COLO668 (cell line): ENCODE results near the gene PTPRU.

ENCODE experiments used
- DNase-seq: peaks from one replicate; lab custom pipeline; 2025; ENCODE audit not compliant: unreplicated experiment; lab: John Stamatoyannopoulos, UW

Gene PTPRU

DNA sequence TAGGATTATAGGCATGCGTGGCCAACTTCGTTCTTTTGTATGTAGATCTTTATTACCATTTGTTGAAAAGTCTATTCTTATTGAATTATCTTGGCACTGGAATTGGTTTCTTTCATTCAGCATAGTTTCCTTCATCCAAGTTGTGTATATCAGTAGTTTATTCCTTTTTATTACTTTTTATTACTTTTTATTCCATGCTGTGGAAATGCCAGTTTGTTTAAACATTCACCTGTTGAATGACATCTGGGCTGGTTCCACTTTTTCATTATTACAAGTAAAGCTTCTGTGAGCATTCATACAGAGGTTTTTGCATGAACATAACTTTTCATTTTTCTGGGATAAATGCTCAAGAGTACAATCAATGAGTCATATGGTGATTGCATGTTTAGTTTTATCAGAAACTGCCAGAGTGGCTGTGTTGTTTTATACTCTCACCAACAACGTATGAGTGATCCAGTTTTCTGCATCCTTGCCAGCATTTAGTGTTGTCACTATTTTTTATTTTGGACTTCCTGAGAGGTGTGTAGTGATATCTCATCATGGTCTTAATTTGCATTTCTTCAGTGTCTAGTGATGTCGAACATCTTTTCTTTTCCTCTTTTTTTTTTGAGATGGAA lies 28.6 kb downstream of the PTPRU start:
- no peak for DNase-seq

- no peak for DNase-seq
Measured at GRCh38 chr1:29266912-29267311, 30.6 kb downstream of the PTPRU start.

DNA sequence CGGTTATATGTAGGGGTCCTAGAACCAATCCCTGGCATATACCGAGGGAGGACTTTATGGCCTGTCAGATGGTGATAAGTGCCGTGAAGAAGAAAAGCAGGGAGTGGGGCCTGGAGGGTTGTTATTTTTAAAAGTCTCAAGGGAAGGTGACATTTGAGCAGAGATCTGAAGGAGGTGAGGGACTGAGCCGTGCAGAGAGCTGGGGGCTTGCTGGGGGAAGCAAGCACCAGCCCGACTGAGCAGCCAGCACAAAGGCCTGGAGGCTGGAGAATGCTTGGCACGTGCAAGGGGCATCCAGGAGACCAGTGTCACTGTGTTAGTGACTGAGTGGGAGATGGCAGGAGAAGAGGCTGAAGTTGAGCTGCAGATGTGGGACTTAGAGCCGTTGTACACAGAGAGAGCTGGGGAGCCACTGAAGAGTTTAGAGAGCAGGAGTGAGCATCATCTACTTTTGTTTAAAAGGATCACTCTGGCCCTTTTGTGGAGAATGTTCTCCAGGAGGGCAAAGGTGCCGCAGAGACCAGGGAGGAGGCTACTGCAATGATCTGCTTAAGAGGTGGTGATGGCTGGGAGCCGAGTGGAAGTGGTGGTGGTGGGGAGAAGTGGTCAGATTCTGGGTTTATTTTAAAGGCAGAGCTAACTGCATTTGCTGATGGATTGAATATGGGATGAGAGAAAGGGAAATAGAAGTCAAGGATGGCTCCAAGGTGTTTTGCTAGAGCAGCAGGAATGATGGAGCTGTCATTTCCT lies 31.2 kb downstream of the PTPRU start:
- no peak for DNase-seq

GRCh38 chr1:29269382-29269781 lies 33.1 kb downstream of the PTPRU start:
- DNase-seq: no peak

DNA sequence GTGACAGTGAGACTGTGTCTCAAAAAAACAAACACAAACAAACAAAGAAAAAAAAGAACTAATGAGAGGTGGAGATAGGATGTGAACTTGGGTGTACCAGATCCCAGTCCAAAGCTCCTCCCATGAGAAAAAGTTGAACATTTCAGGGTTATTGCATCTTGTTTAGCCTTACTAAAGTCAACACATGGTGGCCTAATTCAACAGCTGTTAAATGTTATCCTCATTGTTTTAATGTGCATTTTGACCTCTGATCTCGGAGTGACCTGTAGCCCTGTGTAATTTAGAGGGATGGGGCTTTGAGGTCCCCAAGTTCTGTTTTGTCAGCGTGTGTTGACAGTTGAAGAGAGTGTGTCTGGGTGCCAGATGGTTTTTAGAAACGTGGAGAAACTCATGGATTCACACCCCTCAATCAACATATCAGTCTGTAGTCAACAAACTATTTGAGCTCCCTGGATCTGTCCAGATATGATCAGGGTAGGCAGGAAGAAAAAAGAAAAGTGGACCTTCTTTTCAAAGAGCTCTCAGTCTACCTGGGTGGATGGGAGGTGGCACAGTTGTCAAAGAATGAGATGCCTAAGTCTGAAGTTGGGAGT lies 34.7 kb downstream of the PTPRU start:
- no peak for DNase-seq

DNA sequence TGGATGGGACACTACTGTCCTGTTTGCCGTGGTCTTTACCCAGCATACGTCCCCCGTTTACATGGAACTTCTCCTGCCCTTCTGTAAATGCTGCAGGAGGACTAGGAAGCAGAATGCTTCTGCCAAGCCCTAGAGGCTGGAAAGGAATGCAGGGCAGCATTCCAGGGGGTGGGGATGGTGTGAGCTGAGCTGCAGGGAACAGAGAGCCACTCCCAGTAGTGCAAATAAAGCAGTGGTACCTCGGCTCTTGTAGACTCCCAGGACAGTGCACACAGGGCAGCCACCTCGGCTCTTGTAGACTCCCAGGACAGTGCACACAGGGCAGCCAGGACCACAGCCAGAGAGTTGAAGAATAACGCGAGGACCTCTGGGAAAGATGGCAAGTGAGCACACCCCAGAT lies 35.4 kb downstream of the PTPRU start:
- DNase-seq: no peak

DNA sequence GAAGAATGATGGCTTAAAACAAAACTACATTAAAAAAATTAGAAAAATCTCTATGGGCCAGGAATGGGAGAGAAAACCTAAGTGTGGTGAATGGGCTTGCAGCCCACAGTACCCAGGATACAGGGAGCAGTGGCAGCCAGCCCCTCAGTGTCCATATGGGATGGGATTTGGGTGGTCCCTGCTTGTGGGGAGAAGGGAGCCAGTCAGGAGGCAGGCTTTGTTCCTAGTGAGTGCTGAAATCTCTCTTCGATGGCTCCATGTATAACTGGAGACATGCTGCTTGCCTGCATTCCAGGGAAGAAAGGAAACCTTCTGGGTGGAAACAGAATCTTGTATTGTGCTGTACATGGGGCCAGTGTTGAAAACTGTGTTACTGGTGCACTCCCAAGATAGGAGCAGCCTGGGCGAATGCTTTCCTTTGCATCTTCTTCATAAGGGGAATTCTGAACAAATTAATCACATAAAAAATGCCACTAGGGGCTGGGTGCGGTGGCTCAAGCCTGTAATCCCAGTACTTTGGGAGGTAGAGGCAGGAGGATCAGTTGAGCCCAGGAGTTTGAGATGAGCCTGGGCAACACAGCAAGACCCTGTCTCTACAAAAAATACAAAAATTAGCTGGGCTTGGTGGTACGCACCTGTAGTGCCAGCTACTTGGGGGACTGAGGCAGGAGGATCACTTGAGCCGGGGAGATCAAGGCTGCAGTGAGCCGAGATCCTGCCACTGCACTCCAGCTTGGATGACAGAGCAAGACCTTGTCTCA lies 36.0 kb downstream of the PTPRU start:
- no peak for DNase-seq

- no peak for DNase-seq
Measured at GRCh38 chr1:29275435-29275834, 39.1 kb downstream of the PTPRU start.

DNA sequence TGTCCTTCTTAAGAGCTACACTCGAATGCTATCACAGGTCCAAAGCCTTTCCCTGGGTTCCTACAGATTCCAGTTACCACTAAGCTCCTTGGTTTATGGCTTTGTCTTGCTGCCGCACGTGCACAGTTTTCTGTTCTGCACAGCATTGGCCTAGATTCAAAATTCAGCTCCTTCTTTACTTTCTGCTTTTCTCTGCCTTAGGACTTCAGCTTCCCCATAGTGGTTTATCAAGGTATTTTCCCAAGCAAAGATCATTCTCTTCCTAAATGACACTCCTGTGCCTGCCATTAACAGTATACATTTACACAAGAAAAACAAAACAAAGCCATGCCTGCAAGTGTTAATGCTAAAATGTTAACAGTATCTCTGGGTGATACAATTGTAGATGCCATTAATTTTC lies 41.8 kb downstream of the PTPRU start:
- no peak for DNase-seq

DNA sequence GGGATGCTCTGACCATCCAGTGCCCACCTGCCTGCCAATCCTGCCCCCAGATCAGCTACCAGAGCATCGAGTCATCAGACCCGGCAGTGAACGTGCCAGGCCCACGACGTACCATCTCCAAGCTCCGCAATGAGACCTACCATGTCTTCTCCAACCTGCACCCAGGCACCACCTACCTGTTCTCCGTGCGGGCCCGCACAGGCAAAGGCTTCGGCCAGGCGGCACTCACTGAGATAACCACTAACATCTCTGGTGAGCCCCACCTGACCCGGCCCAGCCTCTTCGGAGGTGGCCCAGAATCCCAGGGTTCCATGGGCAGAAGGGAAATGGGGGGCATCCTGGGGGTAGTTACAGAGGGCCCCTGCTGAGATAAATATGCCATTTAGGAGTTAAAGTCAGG lies 43.1 kb downstream of the PTPRU start:
- no peak for DNase-seq

DNA sequence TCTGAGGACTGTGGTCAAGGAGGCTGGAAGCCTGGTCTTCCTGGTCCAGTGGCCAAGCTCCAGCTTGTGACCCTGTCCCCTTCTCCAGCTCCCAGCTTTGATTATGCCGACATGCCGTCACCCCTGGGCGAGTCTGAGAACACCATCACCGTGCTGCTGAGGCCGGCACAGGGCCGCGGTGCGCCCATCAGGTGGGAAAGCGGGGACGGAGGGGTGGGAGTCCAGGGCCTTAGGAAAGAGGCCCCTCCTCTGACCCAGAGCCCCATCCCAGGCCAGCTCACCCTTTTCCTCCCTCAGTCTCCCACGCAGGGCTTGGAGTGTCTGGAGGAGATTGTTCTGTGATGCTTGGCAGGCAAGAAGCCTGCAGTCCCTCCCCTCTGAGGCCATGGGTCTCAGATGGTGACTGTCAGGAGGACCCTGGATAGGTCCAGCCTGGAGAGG lies 43.6 kb downstream of the PTPRU start:
- no peak for DNase-seq

- DNase-seq: no peak
Measured at GRCh38 chr1:29280409-29281131, 44.2 kb downstream of the PTPRU start.

DNA sequence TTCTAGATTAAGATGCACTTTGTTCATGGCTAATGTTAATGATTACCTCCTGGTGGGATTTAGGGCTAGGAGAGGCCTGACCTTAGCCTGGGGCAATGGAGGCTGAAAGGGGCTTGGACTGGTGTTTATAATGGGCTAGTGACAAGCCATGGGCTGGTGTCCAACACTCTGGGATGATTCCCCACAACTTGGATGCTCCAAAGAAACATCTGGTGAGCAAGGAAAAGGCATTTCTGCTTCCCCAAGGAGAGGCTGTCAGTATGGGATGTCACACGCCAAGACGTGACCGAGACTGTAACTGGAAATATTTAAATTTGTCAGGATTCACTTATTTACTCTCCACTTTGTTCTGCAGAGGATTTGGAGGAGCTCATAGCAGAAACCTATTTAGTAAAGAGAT lies 45.2 kb downstream of the PTPRU start:
- DNase-seq: no peak

GRCh38 chr1:29282135-29282923 lies 46.0 kb downstream of the PTPRU start:
- DNase-seq: no peak

DNA sequence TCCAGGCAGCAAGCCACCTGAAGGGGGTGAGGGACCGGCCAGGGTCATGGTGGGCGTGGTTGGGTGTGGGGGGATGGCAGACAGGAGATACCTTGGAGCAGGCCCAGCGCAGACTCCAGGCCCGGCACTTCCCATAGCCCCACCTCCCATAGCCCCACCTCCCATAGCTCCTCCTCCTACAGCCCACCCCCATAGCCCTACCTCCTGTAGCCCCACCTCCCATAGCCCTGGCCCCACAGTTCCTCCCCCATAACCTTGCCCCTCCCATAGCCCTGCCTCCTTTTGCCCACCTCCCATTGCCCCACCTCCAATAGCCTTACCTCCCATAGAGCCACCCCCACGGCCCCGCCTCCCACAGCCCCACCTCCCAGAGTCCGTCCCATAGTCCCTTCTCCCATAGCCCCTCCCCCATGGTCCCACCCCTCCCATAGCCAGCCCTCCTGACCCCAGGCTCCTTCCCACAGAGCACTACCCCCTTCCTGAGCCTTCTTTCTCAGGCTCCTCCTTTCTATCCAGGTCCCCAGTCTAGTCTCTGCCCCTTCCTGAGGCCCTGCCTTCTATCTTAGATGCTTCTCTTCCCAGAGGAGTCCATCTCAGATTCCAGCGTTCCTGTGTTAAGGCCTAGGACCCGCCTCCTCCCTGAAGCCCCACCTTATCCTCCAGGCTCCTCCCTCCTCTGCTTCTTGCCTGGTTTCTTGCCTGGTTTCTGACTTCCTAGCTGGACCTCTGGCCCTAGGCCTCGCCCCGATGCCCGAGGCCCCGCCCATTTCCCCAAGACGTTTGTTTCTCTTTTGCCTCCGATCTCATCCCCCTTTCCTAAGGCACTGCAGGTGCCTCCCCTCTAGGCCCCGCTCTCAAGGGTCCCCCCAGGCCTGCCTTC lies 46.8 kb downstream of the PTPRU start:
- DNase-seq: no peak

- DNase-seq: no peak
Measured at GRCh38 chr1:29283804-29284195, 47.5 kb downstream of the PTPRU start.

DNA sequence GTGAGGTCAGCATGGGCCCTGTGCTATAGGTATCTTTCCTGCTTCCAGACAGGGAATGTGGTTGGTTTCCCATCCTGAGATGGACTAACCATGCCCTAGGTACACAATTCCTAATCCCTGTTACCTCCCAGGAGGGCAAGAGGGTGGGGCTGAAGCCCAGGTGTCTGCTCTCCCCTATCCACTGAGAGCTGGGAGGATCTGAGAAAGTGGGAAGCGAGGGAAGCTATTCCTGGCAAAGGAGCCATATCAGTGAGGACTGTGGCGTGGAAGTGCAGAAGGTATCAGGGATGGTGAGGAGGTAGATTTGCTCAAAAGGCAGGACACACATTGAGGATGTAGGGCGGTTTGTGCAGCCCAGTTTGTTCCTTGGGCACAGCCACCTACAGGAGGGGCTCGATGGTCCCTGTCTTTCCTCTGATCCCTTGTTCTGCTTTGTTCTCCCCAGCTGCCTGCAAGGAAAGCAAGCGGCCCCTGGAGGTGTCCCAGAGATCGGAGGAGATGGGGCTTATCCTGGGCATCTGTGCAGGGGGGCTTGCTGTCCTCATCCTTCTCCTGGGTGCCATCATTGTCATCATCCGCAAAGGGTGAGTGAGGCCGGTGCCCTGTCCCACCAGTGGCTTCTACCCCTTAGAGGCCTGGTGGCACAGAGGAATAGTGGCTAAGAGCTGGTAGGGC lies 48.1 kb downstream of the PTPRU start:
- no peak for DNase-seq

DNA sequence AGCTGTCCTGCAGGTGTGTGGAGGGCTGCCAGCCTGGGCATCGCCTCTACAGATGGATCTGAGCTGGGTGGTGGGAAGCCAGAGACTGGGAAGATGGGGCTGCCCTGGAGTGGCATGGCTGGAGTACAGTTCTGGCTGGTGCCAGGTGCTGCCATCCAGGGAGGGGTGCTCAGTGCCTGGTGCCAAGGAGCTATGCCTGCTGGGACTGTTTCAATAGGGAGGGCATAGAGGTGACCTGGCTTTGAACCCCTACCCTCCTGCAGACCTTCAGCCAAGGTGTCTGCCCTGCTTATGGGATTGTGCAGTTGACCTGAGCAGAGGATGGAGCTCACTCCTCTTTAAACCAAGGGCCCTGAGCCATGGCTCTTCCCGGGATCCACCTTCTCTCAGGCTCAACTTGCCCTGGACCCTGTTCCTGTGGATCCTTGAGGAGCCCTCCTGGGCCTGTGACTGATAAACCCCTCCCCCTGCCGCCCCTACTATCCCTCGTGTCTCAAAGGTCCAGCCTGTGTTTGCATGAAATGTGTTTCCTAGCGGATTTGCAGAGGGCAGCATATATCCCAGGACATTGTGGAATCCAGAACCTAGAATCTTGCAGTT lies 48.7 kb downstream of the PTPRU start:
- no peak for DNase-seq
